SK-N-SH (cell line): ENCODE data around the gene CNTFR. TPM values are rescaled to one million over a fixed set of nuclear protein-coding genes. Genes with fewer than 3 reads are reported as not detected.

Experiments
- CTCF ChIA-PET: fragments of 300-600, 350-600 bp; formaldehyde crosslinking; extraction: SDS; loops from one replicate; lab custom pipeline; 2021; lab: Yijun Ruan, JAX
- POLR2A ChIA-PET: fragments of 350-600 bp; sonication (Branson Sonifier 250); formaldehyde crosslinking; extraction: SDS; loops from one replicate; lab custom pipeline; 2020; ENCODE audit warnings: antibody characterized with exemption, inconsistent platforms; lab: Yijun Ruan, JAX
- DNase-seq: peaks from one replicate; pipeline ENCODE4 v3.0.0; 2012
- H2AFZ ChIP-seq: fragments of 200-600 bp; sonication (generic); 2 replicates; pipeline ENCODE4 v1.8.1; 2016; ENCODE audit warnings: antibody characterized with exemption, mild to moderate bottlenecking, low read depth
- H3F3A ChIP-seq: fragments of 200-600 bp; sonication (generic); replicated peaks from 2 replicates; pipeline ENCODE3; 2016; ENCODE audit warnings: antibody characterized with exemption, mild to moderate bottlenecking; ENCODE audit not compliant: insufficient read depth
- H3K27ac ChIP-seq, 2 experiments: fragments of 200-500 bp in 1 of 2; fragments of 200-600 bp in 1 of 2; sonication (Bioruptor generic) in 1 of 2; sonication (generic), shearing (Covaris generic) in 1 of 2; 2 replicates each; pipeline versions ENCODE4 v1.5.1 to v1.6.1; 2014 to 2016; ENCODE audit warnings: low read depth in 2 of 2, inconsistent platforms in 1 of 2, low read length in 1 of 2, mild to moderate bottlenecking in 1 of 2, mixed read lengths in 1 of 2
- H3K27me3 ChIP-seq: fragments of 200-600 bp; sonication (generic), shearing (Covaris generic); 2 replicates; pipeline ENCODE4 v1.6.1; 2016; ENCODE audit warnings: mixed run types; ENCODE audit not compliant: insufficient read depth
- H3K36me3 ChIP-seq, 2 experiments: fragments of 200-500 bp in 1 of 2; fragments of 200-600 bp in 1 of 2; sonication (Bioruptor generic) in 1 of 2; sonication (generic) in 1 of 2; replicated peaks in 1 of 2; 2 replicates each; pipeline versions ENCODE3 to v1.5.1; 2014 to 2016; ENCODE audit warnings: low read length in 1 of 2, mild to moderate bottlenecking in 1 of 2; ENCODE audit not compliant: insufficient read depth in 2 of 2, control insufficient read depth in 1 of 2
- H3K4me1 ChIP-seq, 2 experiments: fragments of 200-500 bp in 1 of 2; fragments of 200-600 bp in 1 of 2; sonication (Bioruptor generic) in 1 of 2; sonication (generic), shearing (Covaris generic) in 1 of 2; 2 replicates each; pipeline versions ENCODE4 v1.5.1 to v1.6.1; 2014 to 2016; ENCODE audit warnings: low read depth in 1 of 2, low read length in 1 of 2, mixed run types in 1 of 2; ENCODE audit not compliant: insufficient read depth in 2 of 2, control insufficient read depth in 1 of 2
- H3K4me2 ChIP-seq: fragments of 200-600 bp; sonication (generic), shearing (Covaris generic); 2 replicates; pipeline ENCODE4 v1.6.1; 2017; ENCODE audit warnings: mixed run types
- H3K4me3 ChIP-seq, 2 experiments: fragments of 200-500 bp in 1 of 2; fragments of 200-600 bp in 1 of 2; sonication (Bioruptor generic) in 1 of 2; sonication (generic), shearing (Covaris generic) in 1 of 2; 2 replicates each; pipeline versions ENCODE4 v1.5.1 to v1.8.1; 2014 to 2016; ENCODE audit warnings: low read depth in 2 of 2, inconsistent platforms in 1 of 2, low read length in 1 of 2, mild to moderate bottlenecking in 1 of 2, mixed read lengths in 1 of 2, moderate library complexity in 1 of 2
- H3K79me2 ChIP-seq: fragments of 200-600 bp; sonication (generic); 2 replicates; pipeline ENCODE4 v1.8.1; 2017; ENCODE audit warnings: mild to moderate bottlenecking; ENCODE audit not compliant: insufficient read depth
- H3K9ac ChIP-seq: fragments of 200-600 bp; sonication (generic); 2 replicates; pipeline ENCODE4 v1.6.1; 2017; ENCODE audit warnings: mixed run types
- H3K9me2 ChIP-seq: fragments of 200-600 bp; sonication (generic); 2 replicates; pipeline ENCODE4 v1.6.1; 2017; ENCODE audit warnings: mixed run types
- H3K9me3 ChIP-seq: fragments of 200-600 bp; sonication (generic); 2 replicates; pipeline ENCODE4 v1.6.1; 2017; ENCODE audit warnings: mixed run types, mild to moderate bottlenecking, moderate library complexity
- H4K20me1 ChIP-seq: fragments of 200-600 bp; sonication (generic); 2 replicates; pipeline ENCODE4 v1.6.1; 2017; ENCODE audit warnings: mild to moderate bottlenecking, mixed run types; ENCODE audit not compliant: insufficient read depth
- CHD2 ChIP-seq: fragments of 150-350 bp; IDR thresholded peaks from 2 replicates; pipeline ENCODE4 v1.6.1; 2018; ENCODE audit warnings: low read length; ENCODE audit not compliant: partially characterized antibody
- CTCF ChIP-seq: fragments of 200-600 bp; sonication (generic); IDR thresholded peaks from 2 replicates; pipeline ENCODE4 v1.6.1; 2017; ENCODE audit warnings: antibody characterized with exemption, mild to moderate bottlenecking, moderate library complexity
- EP300 ChIP-seq, 2 experiments: IDR thresholded peaks; 2 replicates each; pipeline versions ENCODE4 v1.4.0 to v1.6.1; 2012; ENCODE audit warnings: borderline replicate concordance in 1 of 2, low read depth in 1 of 2, low read length in 1 of 2
- FOSL2 ChIP-seq: IDR thresholded peaks from 2 replicates; pipeline ENCODE4 v1.4.0; 2012; ENCODE audit warnings: low read depth, mild to moderate bottlenecking, moderate library complexity, borderline replicate concordance
- FOXJ3 ChIP-seq: sonication (generic); formaldehyde crosslinking; IDR thresholded peaks from 2 replicates; pipeline ENCODE4 v1.5.1; 2020; ENCODE audit warnings: mild to moderate bottlenecking, missing genetic modification reagents
- FOXM1 ChIP-seq: IDR thresholded peaks from 2 replicates; pipeline ENCODE4 v1.4.0; 2012; ENCODE audit warnings: low read depth, mild to moderate bottlenecking
- GATA2 ChIP-seq: sonication (generic); formaldehyde crosslinking; IDR thresholded peaks from 2 replicates; pipeline ENCODE4 v1.5.0; 2020; ENCODE audit warnings: mild to moderate bottlenecking, missing genetic modification reagents
- MEF2A ChIP-seq: IDR thresholded peaks from 2 replicates; pipeline ENCODE4 v1.4.0; 2012; ENCODE audit warnings: low read depth, borderline replicate concordance
- MXI1 ChIP-seq: IDR thresholded peaks from 2 replicates; pipeline ENCODE4 v1.6.1; 2012; ENCODE audit warnings: mild to moderate bottlenecking, low read depth, low read length, improper control_type of control experiment
- NFIC ChIP-seq: IDR thresholded peaks from 2 replicates; pipeline ENCODE4 v1.4.0; 2012; ENCODE audit warnings: borderline replicate concordance
- RAD21 ChIP-seq: IDR thresholded peaks from 2 replicates; pipeline ENCODE4 v1.6.1; 2012; ENCODE audit warnings: mild to moderate bottlenecking, low read length
- RCOR1 ChIP-seq: fragments of 150-350 bp; IDR thresholded peaks from 2 replicates; pipeline ENCODE4 v1.6.1; 2017; ENCODE audit warnings: antibody characterized with exemption, low read length
- REST ChIP-seq: IDR thresholded peaks from 2 replicates; pipeline ENCODE4 v1.6.1; 2012; ENCODE audit warnings: mild to moderate bottlenecking, low read depth, low read length, moderate library complexity
- RFX5 ChIP-seq: IDR thresholded peaks from 2 replicates; pipeline ENCODE4 v1.6.1; 2012; ENCODE audit warnings: mild to moderate bottlenecking, improper control_type of control experiment, low read length
- SIN3A ChIP-seq: IDR thresholded peaks from 2 replicates; pipeline ENCODE4 v1.6.1; 2012; ENCODE audit warnings: low read depth, mild to moderate bottlenecking, low read length, moderate library complexity, borderline replicate concordance
- TEAD4 ChIP-seq: IDR thresholded peaks from 2 replicates; pipeline ENCODE4 v1.4.0; 2012; ENCODE audit warnings: mild to moderate bottlenecking, borderline replicate concordance; ENCODE audit not compliant: insufficient read depth
- YY1 ChIP-seq: IDR thresholded peaks from 2 replicates; pipeline ENCODE4 v1.4.0; 2012; ENCODE audit warnings: low read depth, mild to moderate bottlenecking
- WGBS: methylation state at CpG from one replicate; pipeline ENCODE4 v1.1.6; 2017; ENCODE audit warnings: low lambda C conversion rate; 5-methylcytosine and 5-hydroxymethylcytosine counted together
- polyA plus RNA-seq, 3 experiments: library from polyadenylated mRNA; depleted of rRNA; stranded (reverse); fragments of >200 nt; gene quantifications; 2 replicates each; pipeline ENCODE4 v1.2.3, GENCODE V29; 2012
- TF ChIP-seq, protein P1 (sequence below): IDR thresholded peaks from 2 replicates; pipeline ENCODE4 v1.4.0; 2012; ENCODE audit warnings: low read depth

CNTFR gene
- polyA plus RNA-seq, 1 of the 3 experiments (the other 2 are of a cell fraction) = 1.8 TPM

GRCh38 chr9:34541540-34541939 is 48.0 kb downstream of the CNTFR start (continued):
- no peak for TF ChIP-seq GATA2 (CRISPR knock-in tag)
- TF ChIP-seq YY1 = no peak

DNA sequence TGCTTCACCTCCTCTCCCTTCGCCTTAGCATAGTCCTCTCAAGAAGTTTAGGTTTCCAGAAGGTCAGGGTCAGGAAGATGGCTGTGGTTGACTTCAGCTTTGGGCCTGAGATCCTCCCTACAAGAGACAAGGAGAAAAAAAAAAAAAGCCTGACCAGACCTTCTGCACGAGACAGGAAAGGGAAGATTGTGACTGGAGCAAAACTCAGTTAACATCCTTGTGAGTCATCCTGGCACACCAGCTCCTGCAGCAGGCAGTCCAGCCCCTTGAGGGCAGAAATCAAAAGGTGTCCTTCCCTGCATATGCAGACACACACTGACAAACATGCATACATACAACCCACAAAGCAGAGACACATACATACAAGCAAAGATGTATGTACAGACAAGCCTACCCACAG is 48.7 kb downstream of the CNTFR start:
- Histone ChIP-seq H4K20me1 (no peaks in the 10 kb centered on the region), H3K27me3 (peaks cover 6% of the 10 kb centered on the region; the same call in 1 of the 2 replicates), H2AFZ (no peak overlapping the region), H3K4me1 (peaks cover 0 to 6% of the 10 kb centered on the region in 2 experiments; a peak in 1 of 4 replicates), H3K79me2 (no peaks in the 10 kb centered on the region), H3K9me2 (no peaks in the 10 kb centered on the region), H3K27ac (no peak overlapping the region; a peak in 1 of 4 replicates), H3F3A (no peaks in the 10 kb centered on the region), H3K36me3 (no peaks in the 10 kb centered on the region), H3K9ac (no peak overlapping the region), H3K9me3 (no peaks in the 10 kb centered on the region), H3K4me3 (no peak overlapping the region), H3K4me2 (no peak overlapping the region)
- WGBS = 43% methylated on average over 2 of the region's 2 CpGs
- CTCF ChIA-PET = interaction anchor here (0.6 to 2.0 kb wide), 4 partner anchors 50 to 137 kb away, joined by 3 to 9 read pairs (median 4); no protein-coding TSS in a partner anchor
- DNase-seq = peak; percentile 10
- POLR2A ChIA-PET = no interaction called here
- 0 out of 2 replicates have a peak, but pooled peaks have one; percentile 13 for TF ChIP-seq REST
- no peak for TF ChIP-seq FOXJ3 (CRISPR knock-in tag)
- peak; percentile 48; the same call in 1 of the 2 replicates for TF ChIP-seq FOSL2
- no peak for TF ChIP-seq RAD21
- no peak for TF ChIP-seq RFX5
- no peak for TF ChIP-seq EP300 (IDR thresholded peaks at IDR 0.05; ENCODE audit: borderline replicate concordance in 1 of 2, low read depth in 1 of 2, low read length in 1 of 2)
- no peak for TF ChIP-seq RCOR1
- TF ChIP-seq, protein P1, sequence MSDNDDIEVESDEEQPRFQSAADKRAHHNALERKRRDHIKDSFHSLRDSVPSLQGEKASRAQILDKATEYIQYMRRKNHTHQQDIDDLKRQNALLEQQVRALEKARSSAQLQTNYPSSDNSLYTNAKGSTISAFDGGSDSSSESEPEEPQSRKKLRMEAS = peak; percentile 45; the same call in 1 of the 2 replicates
- TF ChIP-seq MXI1 = no peak
- no peak for TF ChIP-seq SIN3A
- no peak for TF ChIP-seq CHD2
- TF ChIP-seq CTCF = no peak
- TF ChIP-seq FOXM1 = no peak
- no peak for TF ChIP-seq TEAD4
- no peak for TF ChIP-seq MEF2A
- no peak for TF ChIP-seq NFIC
